ENCODE data around the gene C3.

GRCh38 chr19:6737284-6737872, 16.9 kb upstream of the C3 start, which contains the start of gene GPR108:
- no peak for TF ChIP-seq CTCF (IDR thresholded peaks at IDR 0.05; ENCODE audit: borderline replicate concordance, extremely low read depth, low read length, poor library complexity, severe bottlenecking)
- TF ChIP-seq EZH2 (IDR thresholded peaks at IDR 0.05; ENCODE audit: borderline replicate concordance, low read depth, low read length, severe bottlenecking): no peak

Measured in DND-41 (cell line).